ENCODE results near the gene MARVELD2.
"Not testable (repeated sequence)": the region's sequence is repeated elsewhere in the genome, so short reads cannot be mapped to it uniquely, and the experiment has no call there.

MARVELD2 gene

DNA sequence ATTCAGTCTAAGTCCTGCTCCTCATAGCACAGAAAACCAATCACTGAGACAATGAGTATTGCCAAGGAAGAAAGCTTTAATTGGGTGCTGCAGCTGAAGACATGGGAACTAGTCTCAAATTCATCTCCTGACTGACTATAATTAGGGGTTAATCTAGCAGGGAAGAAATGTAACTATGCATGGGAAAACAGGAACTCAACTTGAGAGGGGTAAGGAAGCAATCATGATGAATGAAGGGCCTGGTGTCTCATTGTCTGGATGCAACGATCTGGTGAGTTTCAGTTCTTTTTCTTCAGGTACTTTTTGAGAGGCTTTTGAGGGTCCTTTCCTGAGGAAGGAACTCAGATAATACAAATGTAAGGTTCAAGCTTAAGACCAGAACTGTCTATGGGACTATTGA lies 53.7 kb downstream of the MARVELD2 start:
- no peak overlapping the region for H3K9ac ChIP-seq (ENCODE audit: low read length in 5 of 5)
- H3K27me3 ChIP-seq (ENCODE audit: control insufficient read depth in 5 of 5, insufficient read depth in 4 of 5, low read length in 5 of 5), result no peaks in the 10 kb centered on the region
- peaks cover 0 to 3% (median 0%) of the 10 kb centered on the region in 5 donors for H3K9me3 ChIP-seq (ENCODE audit: control insufficient read depth in 5 of 5, low read length in 5 of 5)
- no peak overlapping the region for H3K27ac ChIP-seq (ENCODE audit: low read depth, low read length)
- no peaks in the 10 kb centered on the region for H3K36me3 ChIP-seq (ENCODE audit: control insufficient read depth in 5 of 5, insufficient read depth in 5 of 5, low read length in 5 of 5)
- H3K4me3 ChIP-seq (ENCODE audit: low read depth in 1 of 5, low read length in 5 of 5), result no peak overlapping the region
- no peaks in the 10 kb centered on the region for H3K4me1 ChIP-seq (ENCODE audit: control insufficient read depth in 5 of 5, insufficient read depth in 5 of 5, low read length in 5 of 5)

- H3K36me3 ChIP-seq (ENCODE audit: control insufficient read depth in 5 of 5, insufficient read depth in 5 of 5, low read length in 5 of 5); H3K9ac ChIP-seq (ENCODE audit: low read length in 5 of 5); H3K27me3 ChIP-seq (ENCODE audit: control insufficient read depth in 5 of 5, insufficient read depth in 4 of 5, low read length in 5 of 5); H3K4me1 ChIP-seq (ENCODE audit: control insufficient read depth in 5 of 5, insufficient read depth in 5 of 5, low read length in 5 of 5); H3K9me3 ChIP-seq (ENCODE audit: control insufficient read depth in 5 of 5, low read length in 5 of 5); H3K4me3 ChIP-seq (ENCODE audit: low read depth in 1 of 5, low read length in 5 of 5); H3K27ac ChIP-seq (ENCODE audit: low read depth, low read length): not testable (repeated sequence)
Observed at GRCh38 chr5:69471516-69471915, 56.6 kb downstream of the MARVELD2 start.

DNA sequence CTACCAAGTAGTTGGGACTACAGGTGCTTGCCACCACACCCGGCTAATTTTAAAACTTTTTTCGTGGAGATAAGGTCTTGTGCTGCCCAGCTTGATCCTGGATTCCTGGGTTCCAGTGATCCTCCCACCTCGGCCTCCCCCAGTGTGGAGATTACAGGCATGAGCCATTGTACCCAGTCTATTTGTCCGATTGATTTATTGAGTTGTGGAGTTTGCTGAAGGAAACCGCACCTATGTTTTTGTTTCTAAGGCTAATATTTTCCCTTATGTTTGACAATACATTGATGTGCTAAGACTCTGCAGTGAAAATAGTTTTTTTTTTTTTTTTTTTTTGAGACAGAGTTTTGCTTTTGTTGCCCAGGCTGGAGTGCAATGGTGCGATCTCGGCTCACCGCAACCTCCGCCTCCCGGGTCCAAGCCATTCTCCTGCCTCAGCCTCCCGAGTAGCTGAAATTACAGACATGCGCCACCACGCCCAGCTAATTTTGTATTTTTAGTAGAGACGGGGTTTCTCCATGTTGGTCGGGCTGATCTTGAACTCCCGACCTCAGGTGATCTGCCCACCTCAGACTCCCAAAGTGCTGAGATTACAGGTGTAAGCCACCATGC lies 57.7 kb downstream of the MARVELD2 start:
- H3K36me3 ChIP-seq (ENCODE audit: control insufficient read depth in 5 of 5, insufficient read depth in 5 of 5, low read length in 5 of 5); H3K27me3 ChIP-seq (ENCODE audit: control insufficient read depth in 5 of 5, insufficient read depth in 4 of 5, low read length in 5 of 5); H3K27ac ChIP-seq (ENCODE audit: low read depth, low read length); H3K4me3 ChIP-seq (ENCODE audit: low read depth in 1 of 5, low read length in 5 of 5); H3K4me1 ChIP-seq (ENCODE audit: control insufficient read depth in 5 of 5, insufficient read depth in 5 of 5, low read length in 5 of 5); H3K9me3 ChIP-seq (ENCODE audit: control insufficient read depth in 5 of 5, low read length in 5 of 5); H3K9ac ChIP-seq (ENCODE audit: low read length in 5 of 5): not testable (repeated sequence)

DNA sequence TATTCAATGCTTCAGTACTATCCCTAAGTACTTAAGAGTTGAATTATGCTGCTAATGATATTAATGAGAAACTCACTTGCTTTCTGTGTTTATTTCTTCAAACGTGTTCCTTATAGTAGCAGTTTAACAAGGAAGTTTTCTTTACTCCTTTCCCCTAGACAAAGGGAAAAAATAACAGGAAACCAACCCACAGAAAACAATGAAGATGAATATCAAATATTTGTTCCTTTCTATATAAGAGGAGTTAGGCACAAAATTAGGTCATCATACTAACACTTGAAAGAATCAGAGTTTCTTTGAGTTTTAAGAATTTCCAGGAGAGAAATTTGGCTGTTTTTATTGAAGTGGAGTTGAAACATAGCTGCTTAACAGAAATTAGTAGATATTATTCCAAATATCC lies 62.3 kb downstream of the MARVELD2 start:
- no peaks in the 10 kb centered on the region for H3K27me3 ChIP-seq (ENCODE audit: control insufficient read depth in 5 of 5, insufficient read depth in 4 of 5, low read length in 5 of 5)
- no peak overlapping the region for H3K4me3 ChIP-seq (ENCODE audit: low read depth in 1 of 5, low read length in 5 of 5)
- no peak overlapping the region for H3K9ac ChIP-seq (ENCODE audit: low read length in 5 of 5)
- H3K36me3 ChIP-seq (ENCODE audit: control insufficient read depth in 5 of 5, insufficient read depth in 5 of 5, low read length in 5 of 5), result no peaks in the 10 kb centered on the region
- no peaks in the 10 kb centered on the region for H3K9me3 ChIP-seq (ENCODE audit: control insufficient read depth in 5 of 5, low read length in 5 of 5)
- peaks cover 0 to 2% (median 0%) of the 10 kb centered on the region in 5 donors for H3K4me1 ChIP-seq (ENCODE audit: control insufficient read depth in 5 of 5, insufficient read depth in 5 of 5, low read length in 5 of 5)
- no peak overlapping the region for H3K27ac ChIP-seq (ENCODE audit: low read depth, low read length)

- not testable (repeated sequence) for H3K27me3 ChIP-seq (ENCODE audit: control insufficient read depth in 5 of 5, insufficient read depth in 4 of 5, low read length in 5 of 5); H3K36me3 ChIP-seq (ENCODE audit: control insufficient read depth in 5 of 5, insufficient read depth in 5 of 5, low read length in 5 of 5); H3K27ac ChIP-seq (ENCODE audit: low read depth, low read length); H3K9me3 ChIP-seq (ENCODE audit: control insufficient read depth in 5 of 5, low read length in 5 of 5); H3K4me3 ChIP-seq (ENCODE audit: low read depth in 1 of 5, low read length in 5 of 5); H3K4me1 ChIP-seq (ENCODE audit: control insufficient read depth in 5 of 5, insufficient read depth in 5 of 5, low read length in 5 of 5); H3K9ac ChIP-seq (ENCODE audit: low read length in 5 of 5)
Observed at GRCh38 chr5:69478296-69478695, 63.4 kb downstream of the MARVELD2 start.

DNA sequence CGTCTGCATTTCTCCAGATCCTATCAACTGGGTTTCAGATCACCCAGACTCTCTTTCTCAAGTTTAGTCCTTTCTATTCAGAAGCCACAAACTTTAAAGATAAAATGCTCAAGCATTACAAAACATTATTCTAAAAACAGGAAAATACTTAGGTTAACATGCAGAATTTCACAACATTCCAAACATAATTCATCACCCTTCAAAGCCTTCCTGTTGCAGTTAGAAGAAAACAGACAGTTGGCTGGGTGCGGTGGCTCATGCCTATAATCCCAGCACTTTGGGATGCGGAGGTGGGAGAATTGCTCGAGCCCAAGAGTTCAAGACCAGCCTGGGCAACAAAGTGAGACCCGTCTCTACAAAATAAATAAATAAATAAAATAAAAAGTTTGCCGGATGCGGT lies 70.0 kb downstream of the MARVELD2 start:
- no peaks in the 10 kb centered on the region for H3K9me3 ChIP-seq (ENCODE audit: control insufficient read depth in 5 of 5, low read length in 5 of 5)
- H3K36me3 ChIP-seq (ENCODE audit: control insufficient read depth in 5 of 5, insufficient read depth in 5 of 5, low read length in 5 of 5), result no peaks in the 10 kb centered on the region
- H3K4me3 ChIP-seq (ENCODE audit: low read depth in 1 of 5, low read length in 5 of 5), result no peak overlapping the region
- H3K27me3 ChIP-seq (ENCODE audit: control insufficient read depth in 5 of 5, insufficient read depth in 4 of 5, low read length in 5 of 5), result no peaks in the 10 kb centered on the region
- H3K9ac ChIP-seq (ENCODE audit: low read length in 5 of 5), result no peak overlapping the region
- no peaks in the 10 kb centered on the region for H3K4me1 ChIP-seq (ENCODE audit: control insufficient read depth in 5 of 5, insufficient read depth in 5 of 5, low read length in 5 of 5)
- H3K27ac ChIP-seq (ENCODE audit: low read depth, low read length), result no peak overlapping the region

DNA sequence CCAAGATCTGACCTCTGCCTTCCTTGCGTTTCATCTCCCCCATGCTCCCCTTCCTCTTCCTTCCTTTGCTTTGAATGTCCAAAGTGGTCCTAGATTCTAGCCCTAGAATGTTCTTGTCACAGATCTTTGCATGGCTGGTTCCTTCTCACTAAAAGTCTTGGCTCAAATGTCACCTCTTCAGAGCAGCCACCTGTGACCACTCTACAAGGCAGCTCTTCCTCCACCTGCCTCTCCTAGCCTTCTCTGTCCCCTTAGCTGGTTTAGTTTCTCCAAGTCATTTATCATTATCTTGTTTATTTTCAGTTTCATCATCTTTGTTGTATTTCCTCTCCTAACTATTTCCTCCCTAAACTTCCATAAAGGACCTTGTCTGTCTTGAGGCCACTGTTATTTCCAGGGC lies 70.6 kb downstream of the MARVELD2 start:
- Histone ChIP-seq H3K4me3 (ENCODE audit: low read depth in 1 of 5, low read length in 5 of 5) (no peak overlapping the region), H3K9me3 (ENCODE audit: control insufficient read depth in 5 of 5, low read length in 5 of 5) (no peaks in the 10 kb centered on the region), H3K9ac (ENCODE audit: low read length in 5 of 5) (no peak overlapping the region), H3K27ac (ENCODE audit: low read depth, low read length) (no peak overlapping the region), H3K36me3 (ENCODE audit: control insufficient read depth in 5 of 5, insufficient read depth in 5 of 5, low read length in 5 of 5) (no peaks in the 10 kb centered on the region), H3K27me3 (ENCODE audit: control insufficient read depth in 5 of 5, insufficient read depth in 4 of 5, low read length in 5 of 5) (no peaks in the 10 kb centered on the region), H3K4me1 (ENCODE audit: control insufficient read depth in 5 of 5, insufficient read depth in 5 of 5, low read length in 5 of 5) (no peaks in the 10 kb centered on the region)

DNA sequence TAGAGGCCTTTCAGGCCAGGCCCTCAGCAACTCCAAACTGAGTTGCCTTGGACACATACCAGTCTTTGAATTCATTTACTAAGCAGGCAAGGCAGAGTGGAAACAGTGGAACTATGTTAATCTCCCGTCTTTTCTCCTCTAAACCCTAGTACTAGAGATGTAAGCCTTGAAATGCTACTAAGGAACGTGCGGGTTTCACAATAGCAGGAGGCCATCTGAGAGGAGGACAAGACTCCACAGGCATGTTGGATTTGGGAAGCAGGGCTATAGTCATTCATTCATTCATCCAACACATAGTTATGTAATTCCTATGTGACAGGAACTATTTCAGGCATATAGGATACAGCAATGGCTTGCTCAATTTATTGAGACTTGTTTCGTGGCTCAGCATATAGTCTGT lies 74.3 kb downstream of the MARVELD2 start:
- Histone ChIP-seq H3K36me3 (ENCODE audit: control insufficient read depth in 5 of 5, insufficient read depth in 5 of 5, low read length in 5 of 5) (no peaks in the 10 kb centered on the region), H3K4me3 (ENCODE audit: low read depth in 1 of 5, low read length in 5 of 5) (no peak overlapping the region), H3K27me3 (ENCODE audit: control insufficient read depth in 5 of 5, insufficient read depth in 4 of 5, low read length in 5 of 5) (peaks cover 6 to 19% (median 11%) of the 10 kb centered on the region in 5 donors), H3K9me3 (ENCODE audit: control insufficient read depth in 5 of 5, low read length in 5 of 5) (no peaks in the 10 kb centered on the region), H3K4me1 (ENCODE audit: control insufficient read depth in 5 of 5, insufficient read depth in 5 of 5, low read length in 5 of 5) (peaks cover 0 to 24% (median 23%) of the 10 kb centered on the region in 5 donors), H3K27ac (ENCODE audit: low read depth, low read length) (no peak overlapping the region), H3K9ac (ENCODE audit: low read length in 5 of 5) (no peak overlapping the region)

- Histone ChIP-seq H3K4me1 (ENCODE audit: control insufficient read depth in 5 of 5, insufficient read depth in 5 of 5, low read length in 5 of 5) (peaks cover 0 to 24% (median 23%) of the 10 kb centered on the region in 5 donors), H3K4me3 (ENCODE audit: low read depth in 1 of 5, low read length in 5 of 5) (no peak overlapping the region), H3K9ac (ENCODE audit: low read length in 5 of 5) (no peak overlapping the region), H3K9me3 (ENCODE audit: control insufficient read depth in 5 of 5, low read length in 5 of 5) (no peaks in the 10 kb centered on the region), H3K36me3 (ENCODE audit: control insufficient read depth in 5 of 5, insufficient read depth in 5 of 5, low read length in 5 of 5) (no peaks in the 10 kb centered on the region), H3K27ac (ENCODE audit: low read depth, low read length) (no peak overlapping the region), H3K27me3 (ENCODE audit: control insufficient read depth in 5 of 5, insufficient read depth in 4 of 5, low read length in 5 of 5) (peaks cover 7 to 31% (median 12%) of the 10 kb centered on the region in 5 donors)
Observed at GRCh38 chr5:69491027-69491426, 76.1 kb downstream of the MARVELD2 start.

GRCh38 chr5:69491838-69492390 lies 77.0 kb downstream of the MARVELD2 start:
- peaks cover 7 to 34% (median 13%) of the 10 kb centered on the region in 5 donors for H3K27me3 ChIP-seq (ENCODE audit: control insufficient read depth in 5 of 5, insufficient read depth in 4 of 5, low read length in 5 of 5)

More at GRCh38 chr5:69491838-69492390, 77.0 kb downstream of the MARVELD2 start:
- Histone ChIP-seq H3K27ac (ENCODE audit: low read depth, low read length) (no peak overlapping the region), H3K4me3 (ENCODE audit: low read depth in 1 of 5, low read length in 5 of 5) (peak overlapping the region in 4 of 5 donors; percentile 72 to 85 (median 74)), H3K9me3 (ENCODE audit: control insufficient read depth in 5 of 5, low read length in 5 of 5) (no peaks in the 10 kb centered on the region), H3K36me3 (ENCODE audit: control insufficient read depth in 5 of 5, insufficient read depth in 5 of 5, low read length in 5 of 5) (no peaks in the 10 kb centered on the region), H3K4me1 (ENCODE audit: control insufficient read depth in 5 of 5, insufficient read depth in 5 of 5, low read length in 5 of 5) (peaks cover 0 to 24% (median 23%) of the 10 kb centered on the region in 5 donors), H3K9ac (ENCODE audit: low read length in 5 of 5) (peak overlapping the region in 1 of 5 donors; percentile 54)
